Breast epithelium (tissue), 4 donors: Measurements from ENCODE around the gene FAM124A. TPM values are rescaled to one million over a fixed set of nuclear protein-coding genes. Genes with fewer than 3 reads are reported as not detected.

Source experiments
- DNase-seq, 2 donors: peaks; one replicate each; pipeline ENCODE4 v3.0.0-alpha.2; 2019; ENCODE audit warnings: low spot score in 2 of 2
- H3K27ac ChIP-seq, 2 donors: fragments of 200-600 bp; sonication (generic) in 1 of 2; one replicate each; pipeline ENCODE4 v1.5.1; 2016 to 2019; ENCODE audit warnings: mild to moderate bottlenecking in 1 of 2
- H3K27me3 ChIP-seq, 2 donors: fragments of 200-600 bp; sonication (generic) in 1 of 2; one replicate each; pipeline versions ENCODE4 v1.5.1 to v1.6.0; 2017 to 2019; ENCODE audit warnings: control low read depth in 1 of 2, mild to moderate bottlenecking in 1 of 2
- H3K36me3 ChIP-seq: fragments of 200-600 bp; one replicate; pipeline ENCODE4 v1.5.1; 2019
- H3K4me1 ChIP-seq, 2 donors: fragments of 200-600 bp; sonication (generic); one replicate each; pipeline ENCODE4 v1.5.1; 2016 to 2019; ENCODE audit warnings: control low read depth in 1 of 2
- H3K4me3 ChIP-seq, 3 donors: fragments of 200-600 bp; sonication (generic); 1 replicate in 2 of 3; 2 replicates in 1 of 3; pipeline ENCODE4 v1.5.1; 2016 to 2019; ENCODE audit warnings: mild to moderate bottlenecking in 3 of 3, moderate library complexity in 2 of 3
- H3K9me3 ChIP-seq, 2 donors: fragments of 200-600 bp; sonication (generic) in 1 of 2; one replicate each; pipeline ENCODE4 v1.5.1; 2016 to 2019; ENCODE audit warnings: control low read depth in 1 of 2
- CTCF ChIP-seq, 3 donors: fragments of 450-650 bp; IDR thresholded peaks; one replicate each; pipeline ENCODE4 v1.5.1; 2016 to 2017; ENCODE audit warnings: antibody characterized with exemption in 3 of 3, mild to moderate bottlenecking in 3 of 3, moderate library complexity in 3 of 3
- POLR2A ChIP-seq: fragments of 450-650 bp; IDR thresholded peaks from one replicate; pipeline ENCODE4 v1.6.1; 2016; ENCODE audit warnings: antibody characterized with exemption, mild to moderate bottlenecking, moderate library complexity
- POLR2AphosphoS5 ChIP-seq, 3 donors: sonication (generic); formaldehyde crosslinking; IDR thresholded peaks; one replicate each; pipeline ENCODE4 v1.6.1; 2017; ENCODE audit warnings: antibody characterized with exemption in 3 of 3
- intact Hi-C: fragments of 100-400 bp; cut with DNase I; formaldehyde crosslinking; loops from one replicate; pipeline ENCODE4 v1.15.1; 2023; ENCODE audit warnings: low total_unique reads
- total RNA-seq, 3 donors: library from RNA; depleted of rRNA; stranded (reverse); fragments of >200 nt; gene quantifications; one replicate each; pipeline ENCODE4 v1.1.0, GENCODE V29; 2016

Gene FAM124A
- total RNA-seq, 3 donors from 2014 or later, result 2.2 to 7.9 (median 6.1) TPM

- Histone ChIP-seq H3K9me3 (no peaks in the 10 kb centered on the region), H3K27me3 (no peaks in the 10 kb centered on the region), H3K4me3 (no peak overlapping the region), H3K4me1 (no peaks in the 10 kb centered on the region), H3K27ac (no peak overlapping the region), H3K36me3 (no peaks in the 10 kb centered on the region)
- TF ChIP-seq POLR2A (no peak), CTCF (IDR thresholded peaks at IDR 0.05) (no peak), POLR2AphosphoS5 (IDR thresholded peaks at IDR 0.05) (no peak)
- intact Hi-C loops, result no loop called here
- no peak for DNase-seq
Measured at GRCh38 chr13:51318876-51319275, 96.7 kb downstream of the FAM124A start.

DNA sequence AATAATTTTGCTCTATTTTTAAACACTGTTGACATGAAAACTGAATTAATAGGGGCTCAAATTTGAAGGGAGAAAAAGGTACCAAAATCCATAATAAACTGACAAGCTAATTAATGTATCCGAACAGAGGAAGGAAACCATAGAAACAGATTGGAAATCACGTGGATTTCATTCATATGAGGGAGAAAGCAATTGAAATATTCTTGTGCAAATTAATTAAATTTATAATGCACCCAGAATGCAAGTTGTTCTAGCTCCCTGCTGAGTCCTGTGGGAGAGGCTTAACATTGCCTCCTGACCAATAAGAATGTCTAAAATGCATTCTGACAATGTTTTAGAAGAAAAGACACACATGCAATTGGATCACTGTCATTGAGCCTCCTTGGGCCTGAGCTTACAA is 99.6 kb downstream of the FAM124A start:
- Histone ChIP-seq H3K4me3 (no peak overlapping the region), H3K9me3 (no peaks in the 10 kb centered on the region), H3K4me1 (no peaks in the 10 kb centered on the region), H3K27me3 (no peaks in the 10 kb centered on the region), H3K27ac (no peak overlapping the region), H3K36me3 (no peaks in the 10 kb centered on the region)
- TF ChIP-seq CTCF (IDR thresholded peaks at IDR 0.05) (no peak), POLR2A (no peak), POLR2AphosphoS5 (IDR thresholded peaks at IDR 0.05) (no peak)
- no peak for DNase-seq
- intact Hi-C loops, result no loop called here

GRCh38 chr13:51322826-51323225 is 100.6 kb downstream of the FAM124A start:
- TF ChIP-seq POLR2A (no peak), CTCF (IDR thresholded peaks at IDR 0.05) (no peak), POLR2AphosphoS5 (IDR thresholded peaks at IDR 0.05) (no peak)
- no peak for DNase-seq

GRCh38 chr13:51323824-51324511 is 101.8 kb downstream of the FAM124A start:
- H3K4me3 ChIP-seq, result no peak overlapping the region
- H3K27me3 ChIP-seq, result no peaks in the 10 kb centered on the region
- H3K36me3 ChIP-seq, result no peaks in the 10 kb centered on the region
- intact Hi-C loops, result no loop called here
- no peak overlapping the region for H3K27ac ChIP-seq
- no peaks in the 10 kb centered on the region for H3K9me3 ChIP-seq
- no peak for DNase-seq
- TF ChIP-seq POLR2AphosphoS5 (IDR thresholded peaks at IDR 0.05) (no peak), CTCF (IDR thresholded peaks at IDR 0.05) (no peak), POLR2A (no peak)
- no peaks in the 10 kb centered on the region for H3K4me1 ChIP-seq

More at GRCh38 chr13:51322826-51323225, 100.6 kb downstream of the FAM124A start:
- Histone ChIP-seq H3K27ac (no peak overlapping the region), H3K4me1 (no peaks in the 10 kb centered on the region), H3K27me3 (no peaks in the 10 kb centered on the region), H3K9me3 (no peaks in the 10 kb centered on the region), H3K36me3 (no peaks in the 10 kb centered on the region), H3K4me3 (no peak overlapping the region)
- intact Hi-C loops, result no loop called here

DNA sequence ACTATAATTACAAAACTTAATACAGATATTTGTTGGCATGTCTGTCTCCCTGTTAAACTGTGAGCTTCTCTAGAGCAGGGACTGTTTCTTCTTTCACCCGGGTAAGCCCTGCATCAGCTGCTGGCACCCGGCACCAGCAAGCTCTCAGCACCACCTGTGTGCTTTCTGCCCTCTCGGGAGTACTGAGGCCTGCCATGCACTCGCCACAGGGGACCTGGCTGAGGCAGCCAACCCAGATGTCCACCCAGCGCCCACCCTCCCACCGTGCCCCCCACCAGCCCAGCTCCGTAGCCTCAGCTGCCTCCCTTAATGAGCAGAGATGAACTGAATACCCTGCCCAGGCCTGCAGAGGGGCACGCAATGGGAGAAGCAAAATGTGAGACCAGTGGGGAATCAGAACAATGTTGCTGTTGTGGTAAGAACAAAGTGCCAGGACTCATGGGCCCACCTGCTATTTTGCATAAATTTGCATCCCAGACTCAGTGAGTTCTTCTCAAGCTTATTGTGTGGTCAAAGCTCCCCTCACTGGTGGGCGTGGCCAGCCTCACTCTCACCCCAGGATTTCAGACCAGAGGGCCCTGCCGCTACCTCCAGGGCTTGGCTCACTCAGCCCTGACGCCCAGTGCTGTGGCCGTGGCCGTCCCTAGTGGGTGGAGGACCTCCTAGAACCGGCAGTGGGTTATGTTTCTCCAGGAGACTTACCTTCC is 102.7 kb downstream of the FAM124A start:
- H3K4me3 ChIP-seq, result no peak overlapping the region
- TF ChIP-seq POLR2AphosphoS5 (IDR thresholded peaks at IDR 0.05), result no peak
- no peak for TF ChIP-seq CTCF (IDR thresholded peaks at IDR 0.05)
- no peak for TF ChIP-seq POLR2A
- H3K36me3 ChIP-seq, result no peaks in the 10 kb centered on the region
- H3K27ac ChIP-seq, result no peak overlapping the region
- H3K4me1 ChIP-seq, result no peaks in the 10 kb centered on the region
- intact Hi-C loops, result no loop called here
- no peaks in the 10 kb centered on the region for H3K9me3 ChIP-seq
- DNase-seq, result no peak
- no peaks in the 10 kb centered on the region for H3K27me3 ChIP-seq
